Measurements from ENCODE around the gene ZBTB7C.

DNA sequence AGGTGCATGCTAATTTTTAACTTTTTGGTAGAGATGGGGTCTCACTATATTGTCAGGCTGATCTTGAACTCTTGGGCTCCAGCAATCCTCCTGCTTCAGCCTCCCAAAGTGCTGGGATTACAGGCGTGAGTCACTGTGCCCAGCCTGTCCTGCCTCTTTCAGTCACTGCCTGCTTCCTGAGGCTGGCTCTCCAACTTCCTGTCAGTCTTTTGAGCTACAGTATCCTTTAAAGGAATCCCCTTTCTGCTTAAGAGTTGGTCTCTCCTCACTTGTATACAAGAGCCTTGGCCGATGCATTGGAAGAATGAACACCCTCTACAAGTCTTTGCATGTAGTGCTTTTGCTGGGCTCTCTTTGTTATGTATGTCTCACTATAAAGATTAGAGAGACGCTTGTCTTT, 390.3 kb downstream of the ZBTB7C start:
- TF ChIP-seq, protein P1, sequence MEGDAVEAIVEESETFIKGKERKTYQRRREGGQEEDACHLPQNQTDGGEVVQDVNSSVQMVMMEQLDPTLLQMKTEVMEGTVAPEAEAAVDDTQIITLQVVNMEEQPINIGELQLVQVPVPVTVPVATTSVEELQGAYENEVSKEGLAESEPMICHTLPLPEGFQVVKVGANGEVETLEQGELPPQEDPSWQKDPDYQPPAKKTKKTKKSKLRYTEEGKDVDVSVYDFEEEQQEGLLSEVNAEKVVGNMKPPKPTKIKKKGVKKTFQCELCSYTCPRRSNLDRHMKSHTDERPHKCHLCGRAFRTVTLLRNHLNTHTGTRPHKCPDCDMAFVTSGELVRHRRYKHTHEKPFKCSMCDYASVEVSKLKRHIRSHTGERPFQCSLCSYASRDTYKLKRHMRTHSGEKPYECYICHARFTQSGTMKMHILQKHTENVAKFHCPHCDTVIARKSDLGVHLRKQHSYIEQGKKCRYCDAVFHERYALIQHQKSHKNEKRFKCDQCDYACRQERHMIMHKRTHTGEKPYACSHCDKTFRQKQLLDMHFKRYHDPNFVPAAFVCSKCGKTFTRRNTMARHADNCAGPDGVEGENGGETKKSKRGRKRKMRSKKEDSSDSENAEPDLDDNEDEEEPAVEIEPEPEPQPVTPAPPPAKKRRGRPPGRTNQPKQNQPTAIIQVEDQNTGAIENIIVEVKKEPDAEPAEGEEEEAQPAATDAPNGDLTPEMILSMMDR (IDR thresholded peaks at IDR 0.05; ENCODE audit: insufficient read depth, low read length, poor library complexity, severe bottlenecking): no peak
- no peak for TF ChIP-seq EZH2phosphoT487 (conservative IDR thresholded peaks at IDR 0.05; ENCODE audit: low read length)

Data from SU-DHL-6 (cell line).